DMS114 treated with DMSO at 0.1 percent for 48 hours (cell line): ENCODE results near the gene TYSND1.
"Not testable (repeated sequence)": the region's sequence is repeated elsewhere in the genome, so short reads cannot be mapped to it uniquely, and the experiment has no call there.

Experiments
- DNase-seq: peaks from one replicate; lab custom pipeline; 2025; ENCODE audit not compliant: unreplicated experiment; lab: John Stamatoyannopoulos, UW

Gene TYSND1

GRCh38 chr10:70146489-70147258 is at the start of gene TYSND1:
TSS of gene TYSND1 (minus strand) at chr10:70146700. CDS start at chr10:70146586, 114 bp downstream.
- peak; percentile 99 for DNase-seq

GRCh38 chr10:70193391-70193844 is 46.9 kb upstream of the TYSND1 start:
- no peak for DNase-seq

- DNase-seq = no peak
Measured at GRCh38 chr10:70192326-70192968, 45.9 kb upstream of the TYSND1 start.

- DNase-seq = no peak
Measured at GRCh38 chr10:70191972-70192305, 45.4 kb upstream of the TYSND1 start.

GRCh38 chr10:70191161-70191971 is 44.9 kb upstream of the TYSND1 start:
- DNase-seq = no peak

GRCh38 chr10:70190581-70190980 is 44.1 kb upstream of the TYSND1 start:
- DNase-seq = no peak

GRCh38 chr10:70190102-70190501 is 43.6 kb upstream of the TYSND1 start:
- DNase-seq = no peak

- no peak for DNase-seq
Measured at GRCh38 chr10:70188768-70189167, 42.3 kb upstream of the TYSND1 start.

GRCh38 chr10:70186571-70186970 is 40.1 kb upstream of the TYSND1 start:
- DNase-seq = no peak

GRCh38 chr10:70186090-70186489 is 39.6 kb upstream of the TYSND1 start:
- no peak for DNase-seq

- DNase-seq = no peak
Measured at GRCh38 chr10:70183304-70183703, 36.8 kb upstream of the TYSND1 start.

GRCh38 chr10:70179209-70179608 is 32.7 kb upstream of the TYSND1 start:
- not testable (repeated sequence) for DNase-seq

GRCh38 chr10:70178139-70178725 is 31.7 kb upstream of the TYSND1 start:
- no peak for DNase-seq

GRCh38 chr10:70176441-70176840 is 29.9 kb upstream of the TYSND1 start:
- DNase-seq = no peak

- DNase-seq = no peak
Measured at GRCh38 chr10:70175516-70175915, 29.0 kb upstream of the TYSND1 start.

GRCh38 chr10:70174058-70174741 is 27.7 kb upstream of the TYSND1 start:
- no peak for DNase-seq

- no peak for DNase-seq
Measured at GRCh38 chr10:70169649-70170364, 23.3 kb upstream of the TYSND1 start.

GRCh38 chr10:70169011-70169410 is 22.5 kb upstream of the TYSND1 start:
- no peak for DNase-seq

- DNase-seq = no peak
Measured at GRCh38 chr10:70167246-70167645, 20.7 kb upstream of the TYSND1 start.

GRCh38 chr10:70166394-70166793 is 19.9 kb upstream of the TYSND1 start:
- DNase-seq = no peak
